Measurements from ENCODE around the gene TRIM50. TPM values are rescaled to one million over a fixed set of nuclear protein-coding genes. Genes with fewer than 3 reads are reported as not detected.
"Not testable (repeated sequence)": the region's sequence is repeated elsewhere in the genome, so short reads cannot be mapped to it uniquely, and the experiment has no call there.

The TRIM50 gene
- polyA plus RNA-seq, 1 donor from 2014 or later: not detected

DNA sequence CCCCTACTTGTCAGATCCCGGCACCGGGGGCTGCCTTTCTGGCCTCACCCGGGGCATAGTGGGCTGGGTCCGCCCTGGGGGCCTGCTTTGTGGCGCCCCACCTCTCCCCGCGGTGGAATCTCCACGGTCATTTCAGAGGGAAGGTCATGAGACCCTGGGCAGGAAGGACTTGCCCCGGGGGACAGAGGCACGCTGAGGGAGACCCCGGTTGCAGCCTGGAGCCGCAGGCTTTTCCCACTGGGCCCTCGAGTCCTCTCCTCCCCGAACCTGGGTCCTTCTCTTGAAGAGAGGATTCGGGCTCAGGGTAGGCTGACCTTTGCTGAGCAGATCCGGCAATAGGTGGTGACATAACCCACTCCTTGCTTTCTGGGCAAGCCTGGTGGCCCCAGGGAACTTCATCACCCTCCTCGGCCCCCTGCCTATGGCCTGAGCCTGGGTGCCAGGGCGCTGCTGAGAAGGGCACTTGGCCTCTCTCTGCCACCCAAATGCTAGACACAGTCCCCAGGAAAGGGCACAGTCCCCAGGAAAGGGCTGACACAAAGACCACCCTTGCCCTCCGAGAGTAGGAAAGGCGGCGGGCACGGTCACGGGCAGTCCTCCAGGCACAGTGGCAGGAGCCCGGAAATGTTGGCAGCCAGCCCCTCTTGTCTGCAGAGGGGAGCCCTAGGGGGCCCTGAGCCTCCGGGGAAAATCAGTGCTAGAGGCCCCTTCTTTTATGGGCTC, 36.3 kb upstream of the TRIM50 start:
- no peaks in the 10 kb centered on the region for H3K79me2 ChIP-seq (replicated peaks; ENCODE audit: insufficient read depth, low read length)
- H3K9me3 ChIP-seq (ENCODE audit: low read length): no peaks in the 10 kb centered on the region
- no peak overlapping the region for H3K4me2 ChIP-seq (ENCODE audit: low read length)
- H3K36me3 ChIP-seq (ENCODE audit: insufficient read depth, low read length): no peaks in the 10 kb centered on the region
- no peak overlapping the region for H3K27ac ChIP-seq (ENCODE audit: low read length)
- TF ChIP-seq TAF1 (IDR thresholded peaks at IDR 0.05; ENCODE audit: low read depth) (no peak), SMC3 (conservative IDR thresholded peaks at IDR 0.05; ENCODE audit: poor library complexity) (no peak), EP300 (conservative IDR thresholded peaks at IDR 0.05; ENCODE audit: poor library complexity, severe bottlenecking) (no peak), CTCF (IDR thresholded peaks at IDR 0.05; ENCODE audit: poor library complexity, severe bottlenecking) (no peak)
- H3K9ac ChIP-seq (ENCODE audit: low read length): no peak overlapping the region
- no peaks in the 10 kb centered on the region for H3F3A ChIP-seq (ENCODE audit: insufficient read depth, low read length, poor library complexity, severe bottlenecking)
- H2AFZ ChIP-seq (ENCODE audit: low read depth, low read length): no peak overlapping the region
- H3K9me2 ChIP-seq (ENCODE audit: insufficient read depth, low read length): no peaks in the 10 kb centered on the region
- no peaks in the 10 kb centered on the region for H3K27me3 ChIP-seq (ENCODE audit: insufficient read depth, low read depth, low read length)
- no peaks in the 10 kb centered on the region for H4K20me1 ChIP-seq (ENCODE audit: insufficient read depth)
- no peak overlapping the region for H3K4me3 ChIP-seq (ENCODE audit: low read length)

DNA sequence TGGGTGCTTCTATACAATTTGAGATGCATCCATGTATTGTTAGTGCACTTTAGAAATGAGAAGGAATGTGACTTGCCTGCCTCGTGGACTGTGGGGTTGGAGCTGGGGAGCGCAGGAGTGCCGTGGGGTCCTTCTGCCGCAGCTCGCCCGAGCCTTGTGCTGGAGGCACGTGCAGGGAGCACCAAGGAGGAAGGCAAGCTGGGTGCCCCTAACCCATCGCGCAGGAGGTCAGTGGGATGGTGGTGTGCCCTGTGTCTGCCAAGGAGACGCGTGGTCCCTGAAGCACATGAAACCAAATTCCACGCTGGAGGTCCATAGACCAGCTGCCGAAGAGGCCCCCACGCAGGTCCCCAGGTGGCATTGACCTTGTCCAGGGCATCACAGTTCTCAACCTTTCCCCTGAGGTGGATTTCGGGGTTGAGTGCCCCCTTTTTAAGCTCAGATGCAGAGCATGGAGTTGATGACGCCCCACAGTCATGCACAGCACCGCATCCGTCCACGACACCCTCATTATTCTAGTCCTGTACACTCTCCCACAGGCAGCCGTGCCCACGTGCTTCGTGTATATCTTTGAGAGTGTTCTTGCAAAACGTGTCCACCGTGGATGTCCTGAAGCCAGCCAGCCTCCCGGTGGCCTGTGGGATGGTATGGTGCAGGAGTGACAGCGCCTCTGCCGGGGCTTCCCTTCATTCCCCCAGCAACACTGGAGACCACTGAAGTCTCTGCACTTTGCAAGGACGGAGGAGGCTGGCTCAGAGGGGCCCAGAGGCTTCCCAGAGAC, 35.5 kb upstream of the TRIM50 start:
- no peak overlapping the region for H2AFZ ChIP-seq (ENCODE audit: low read depth, low read length)
- H3K9ac ChIP-seq (ENCODE audit: low read length): no peak overlapping the region
- H3K4me2 ChIP-seq (ENCODE audit: low read length): no peak overlapping the region
- H4K20me1 ChIP-seq (ENCODE audit: insufficient read depth): no peaks in the 10 kb centered on the region
- no peaks in the 10 kb centered on the region for H3K27me3 ChIP-seq (ENCODE audit: insufficient read depth, low read depth, low read length)
- H3K79me2 ChIP-seq (replicated peaks; ENCODE audit: insufficient read depth, low read length): no peaks in the 10 kb centered on the region
- H3K36me3 ChIP-seq (ENCODE audit: insufficient read depth, low read length): no peaks in the 10 kb centered on the region
- no peak overlapping the region for H3K27ac ChIP-seq (ENCODE audit: low read length)
- no peak overlapping the region for H3K4me3 ChIP-seq (ENCODE audit: low read length)
- TF ChIP-seq POLR2AphosphoS5 (IDR thresholded peaks at IDR 0.05): no peak
- TF ChIP-seq SMC3 (conservative IDR thresholded peaks at IDR 0.05; ENCODE audit: poor library complexity): no peak
- TF ChIP-seq MXI1 (conservative IDR thresholded peaks at IDR 0.05; ENCODE audit: poor library complexity, severe bottlenecking): no peak
- no peak for TF ChIP-seq EZH2 (IDR thresholded peaks at IDR 0.05; ENCODE audit: borderline replicate concordance, insufficient read depth, low read length, poor library complexity, severe bottlenecking)
- no peak for TF ChIP-seq EP300 (conservative IDR thresholded peaks at IDR 0.05; ENCODE audit: poor library complexity, severe bottlenecking)
- no peak for TF ChIP-seq REST (IDR thresholded peaks at IDR 0.05; ENCODE audit: borderline replicate concordance)
- TF ChIP-seq RAD21 (conservative IDR thresholded peaks at IDR 0.05): no peak
- no peak for TF ChIP-seq TAF1 (IDR thresholded peaks at IDR 0.05; ENCODE audit: low read depth)
- TF ChIP-seq CTCF (IDR thresholded peaks at IDR 0.05; ENCODE audit: poor library complexity, severe bottlenecking): no peak
- no peaks in the 10 kb centered on the region for H3K9me2 ChIP-seq (ENCODE audit: insufficient read depth, low read length)
- H3K9me3 ChIP-seq (ENCODE audit: low read length): no peaks in the 10 kb centered on the region
- no peaks in the 10 kb centered on the region for H3F3A ChIP-seq (ENCODE audit: insufficient read depth, low read length, poor library complexity, severe bottlenecking)

DNA sequence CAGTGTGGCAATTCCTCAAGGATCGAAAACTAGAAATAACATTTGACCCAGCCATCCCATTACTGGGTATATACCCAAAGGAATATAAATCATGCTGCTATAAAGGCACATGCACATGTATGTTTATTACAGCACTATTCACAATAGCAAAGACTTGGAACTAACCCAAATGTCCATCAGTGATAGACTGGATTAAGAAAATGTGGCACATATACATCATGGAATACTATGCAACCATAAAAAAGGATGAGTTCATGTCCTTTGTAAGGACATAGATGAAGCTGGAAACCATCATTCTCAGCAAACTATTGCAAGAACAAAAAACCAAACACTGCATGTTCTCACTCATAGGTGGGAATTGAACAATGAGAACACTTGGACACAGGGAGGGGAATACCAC, 32.7 kb upstream of the TRIM50 start:
- H3K27me3 ChIP-seq (ENCODE audit: insufficient read depth, low read depth, low read length); H3K4me2 ChIP-seq (ENCODE audit: low read length); H3K9ac ChIP-seq (ENCODE audit: low read length); H3K9me2 ChIP-seq (ENCODE audit: insufficient read depth, low read length); H3K4me3 ChIP-seq (ENCODE audit: low read length); H4K20me1 ChIP-seq (ENCODE audit: insufficient read depth); H3K27ac ChIP-seq (ENCODE audit: low read length); H3K9me3 ChIP-seq (ENCODE audit: low read length); H3F3A ChIP-seq (ENCODE audit: insufficient read depth, low read length, poor library complexity, severe bottlenecking); H3K36me3 ChIP-seq (ENCODE audit: insufficient read depth, low read length); H2AFZ ChIP-seq (ENCODE audit: low read depth, low read length); H3K79me2 ChIP-seq (replicated peaks; ENCODE audit: insufficient read depth, low read length): not testable (repeated sequence)
